ENCODE measurements around the gene HS1BP3. TPM values are rescaled to one million over a fixed set of nuclear protein-coding genes. Genes with fewer than 3 reads are reported as not detected.
A peak's percentile ranks its signal among the peaks of the same experiment; 100 is the strongest.

The HS1BP3 gene
- total RNA-seq, 1 experiment from 2014 or later = 19.6 TPM

GRCh38 chr2:20606198-20606597, 44.7 kb downstream of the HS1BP3 start:
- no TSS peak for BruUV-seq (replicated peaks)
- H3K4me2 ChIP-seq (ENCODE audit: low read length) = no peak overlapping the region
- no peak overlapping the region for H3K27ac ChIP-seq (ENCODE audit: low read length)
- ChIA-PET CTCF (no interaction called here), POLR2A (ENCODE audit: unreplicated experiment) (no interaction called here)
- no peak overlapping the region for H3K4me3 ChIP-seq (ENCODE audit: low read length)
- TF ChIP-seq EZH2phosphoT487 (IDR thresholded peaks at IDR 0.05; ENCODE audit: borderline replicate concordance, low read length) (no peak), EZH2 (IDR thresholded peaks at IDR 0.05; ENCODE audit: low read length, unreplicated experiment) (no peak)
- TF ChIP-seq, protein P1, sequence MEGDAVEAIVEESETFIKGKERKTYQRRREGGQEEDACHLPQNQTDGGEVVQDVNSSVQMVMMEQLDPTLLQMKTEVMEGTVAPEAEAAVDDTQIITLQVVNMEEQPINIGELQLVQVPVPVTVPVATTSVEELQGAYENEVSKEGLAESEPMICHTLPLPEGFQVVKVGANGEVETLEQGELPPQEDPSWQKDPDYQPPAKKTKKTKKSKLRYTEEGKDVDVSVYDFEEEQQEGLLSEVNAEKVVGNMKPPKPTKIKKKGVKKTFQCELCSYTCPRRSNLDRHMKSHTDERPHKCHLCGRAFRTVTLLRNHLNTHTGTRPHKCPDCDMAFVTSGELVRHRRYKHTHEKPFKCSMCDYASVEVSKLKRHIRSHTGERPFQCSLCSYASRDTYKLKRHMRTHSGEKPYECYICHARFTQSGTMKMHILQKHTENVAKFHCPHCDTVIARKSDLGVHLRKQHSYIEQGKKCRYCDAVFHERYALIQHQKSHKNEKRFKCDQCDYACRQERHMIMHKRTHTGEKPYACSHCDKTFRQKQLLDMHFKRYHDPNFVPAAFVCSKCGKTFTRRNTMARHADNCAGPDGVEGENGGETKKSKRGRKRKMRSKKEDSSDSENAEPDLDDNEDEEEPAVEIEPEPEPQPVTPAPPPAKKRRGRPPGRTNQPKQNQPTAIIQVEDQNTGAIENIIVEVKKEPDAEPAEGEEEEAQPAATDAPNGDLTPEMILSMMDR (conservative IDR thresholded peaks at IDR 0.05; ENCODE audit: low read depth, low read length) = no peak
- H3K9ac ChIP-seq (ENCODE audit: low read length) = no peak overlapping the region
- H3K36me3 ChIP-seq (ENCODE audit: low read depth, low read length) = no peaks in the 10 kb centered on the region
- H3K4me1 ChIP-seq (ENCODE audit: insufficient read depth, low read length) = peaks cover 21% of the 10 kb centered on the region
- H3K9me2 ChIP-seq (replicated peaks; ENCODE audit: low read length) = no peaks in the 10 kb centered on the region
- no peaks in the 10 kb centered on the region for H3K79me2 ChIP-seq (ENCODE audit: low read length)
- no peaks in the 10 kb centered on the region for H3K27me3 ChIP-seq (ENCODE audit: low read length)
- no peaks in the 10 kb centered on the region for H3K9me3 ChIP-seq (ENCODE audit: low read length)
- no peak overlapping the region for H2AFZ ChIP-seq (ENCODE audit: low read length)
- intact Hi-C loops (cut with micrococcal nuclease) = no loop called here
- no peaks in the 10 kb centered on the region for H3F3A ChIP-seq (ENCODE audit: low read length, unreplicated experiment)
- DNase-seq (no peak), ATAC-seq (no peak)
- H4K20me1 ChIP-seq (ENCODE audit: low read length) = no peaks in the 10 kb centered on the region

DNA sequence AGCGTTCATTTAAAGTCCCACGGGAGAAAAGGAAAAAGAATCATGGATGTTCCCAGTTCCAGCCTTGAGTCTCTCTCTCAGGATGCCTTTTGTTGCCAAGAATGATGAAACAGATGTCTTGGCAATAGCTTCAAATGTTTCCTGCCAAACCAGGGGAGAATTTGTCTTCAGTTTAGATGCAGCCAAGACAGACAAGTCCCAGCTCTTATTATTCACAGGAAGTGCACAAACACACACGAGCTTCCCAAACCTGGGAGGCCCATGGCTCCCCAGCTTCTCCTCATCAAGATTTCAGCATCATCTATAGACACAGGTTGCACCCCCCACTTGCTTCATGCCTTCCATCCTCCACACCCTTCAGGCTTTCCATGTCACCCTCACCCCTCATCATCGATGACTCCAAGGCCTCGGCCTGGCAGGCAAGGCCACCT, 45.9 kb downstream of the HS1BP3 start:
- ChIA-PET CTCF (no interaction called here), POLR2A (ENCODE audit: unreplicated experiment) (no interaction called here)
- TF ChIP-seq EZH2 (IDR thresholded peaks at IDR 0.05; ENCODE audit: low read length, unreplicated experiment) = no peak
- no peak for TF ChIP-seq EZH2phosphoT487 (IDR thresholded peaks at IDR 0.05; ENCODE audit: borderline replicate concordance, low read length)
- TF ChIP-seq, protein P1 (conservative IDR thresholded peaks at IDR 0.05; ENCODE audit: low read depth, low read length) = no peak
- DNase-seq (peak; percentile 35), ATAC-seq (no peak)
- Histone ChIP-seq H3F3A (ENCODE audit: low read length, unreplicated experiment) (no peaks in the 10 kb centered on the region), H3K27me3 (ENCODE audit: low read length) (no peaks in the 10 kb centered on the region), H3K27ac (ENCODE audit: low read length) (no peak overlapping the region), H2AFZ (ENCODE audit: low read length) (no peak overlapping the region), H3K9me3 (ENCODE audit: low read length) (no peaks in the 10 kb centered on the region), H3K9ac (ENCODE audit: low read length) (no peak overlapping the region), H3K9me2 (replicated peaks; ENCODE audit: low read length) (no peaks in the 10 kb centered on the region), H3K4me1 (ENCODE audit: insufficient read depth, low read length) (peaks cover 20% of the 10 kb centered on the region), H3K4me2 (ENCODE audit: low read length) (no peak overlapping the region), H3K4me3 (ENCODE audit: low read length) (no peak overlapping the region), H3K79me2 (ENCODE audit: low read length) (no peaks in the 10 kb centered on the region), H4K20me1 (ENCODE audit: low read length) (no peaks in the 10 kb centered on the region), H3K36me3 (ENCODE audit: low read depth, low read length) (no peaks in the 10 kb centered on the region)
- BruUV-seq (replicated peaks) = no TSS peak
- intact Hi-C loops (cut with micrococcal nuclease) = no loop called here

DNA sequence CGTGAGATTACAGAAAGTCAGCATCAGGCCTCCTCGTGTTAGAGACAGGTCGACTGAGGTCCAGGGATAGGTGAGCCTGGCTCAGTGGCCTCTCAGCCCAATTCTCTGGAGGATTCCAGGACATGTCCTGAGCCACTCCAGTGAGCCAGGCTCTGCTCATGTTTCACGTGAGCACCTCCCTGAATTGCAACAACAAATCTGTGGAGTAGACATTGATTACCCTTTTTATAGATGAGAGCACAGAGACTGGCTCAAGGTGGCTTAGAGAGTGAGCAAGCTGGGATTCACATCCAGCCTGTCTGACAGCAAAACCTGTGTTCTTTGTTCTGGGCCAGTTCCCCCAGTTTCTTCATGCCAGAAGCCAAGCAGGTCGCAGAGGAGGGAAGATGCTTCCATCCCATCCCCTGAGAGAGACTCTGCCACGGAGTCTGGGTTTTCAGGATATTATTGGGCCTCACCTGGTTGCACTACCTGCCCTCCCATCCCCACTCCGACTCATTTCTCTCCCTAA, 46.4 kb downstream of the HS1BP3 start:
- Histone ChIP-seq H3K4me2 (ENCODE audit: low read length) (no peak overlapping the region), H3K9me3 (ENCODE audit: low read length) (no peaks in the 10 kb centered on the region), H3K36me3 (ENCODE audit: low read depth, low read length) (no peaks in the 10 kb centered on the region), H3K9ac (ENCODE audit: low read length) (no peak overlapping the region), H3K27me3 (ENCODE audit: low read length) (no peaks in the 10 kb centered on the region), H3K4me3 (ENCODE audit: low read length) (no peak overlapping the region), H3K4me1 (ENCODE audit: insufficient read depth, low read length) (peaks cover 15% of the 10 kb centered on the region), H3K9me2 (replicated peaks; ENCODE audit: low read length) (no peaks in the 10 kb centered on the region), H4K20me1 (ENCODE audit: low read length) (no peaks in the 10 kb centered on the region), H3F3A (ENCODE audit: low read length, unreplicated experiment) (no peaks in the 10 kb centered on the region), H3K79me2 (ENCODE audit: low read length) (no peaks in the 10 kb centered on the region), H3K27ac (ENCODE audit: low read length) (no peak overlapping the region), H2AFZ (ENCODE audit: low read length) (no peak overlapping the region)
- TF ChIP-seq, protein P1 (conservative IDR thresholded peaks at IDR 0.05; ENCODE audit: low read depth, low read length) = no peak
- TF ChIP-seq EZH2 (IDR thresholded peaks at IDR 0.05; ENCODE audit: low read length, unreplicated experiment) (no peak), EZH2phosphoT487 (IDR thresholded peaks at IDR 0.05; ENCODE audit: borderline replicate concordance, low read length) (no peak)
- ATAC-seq = no peak
- no peak for DNase-seq
- intact Hi-C loops (cut with micrococcal nuclease) = no loop called here
- POLR2A ChIA-PET (ENCODE audit: unreplicated experiment) = no interaction called here
- BruUV-seq (replicated peaks) = no TSS peak
- CTCF ChIA-PET = no interaction called here

Measured in PC-3 (cell line).